Skeletal muscle tissue (tissue), 4 donors: Measurements from ENCODE around the gene GDI1. TPM values are rescaled to one million over a fixed set of nuclear protein-coding genes. Genes with fewer than 3 reads are reported as not detected.
A peak's percentile ranks its signal among the peaks of the same experiment; 100 is the strongest.

Experiments used
- H3K27ac ChIP-seq: one replicate; pipeline ENCODE4 v1.7.0; 2013; ENCODE audit warnings: mild to moderate bottlenecking, low read depth, low read length, inconsistent platforms
- H3K27me3 ChIP-seq, 3 donors: one replicate each; pipeline ENCODE4 v1.7.0; 2013; ENCODE audit warnings: low read length in 3 of 3; ENCODE audit not compliant: control insufficient read depth in 3 of 3, insufficient read depth in 3 of 3
- H3K36me3 ChIP-seq, 3 donors: one replicate each; pipeline ENCODE4 v1.7.0; 2013; ENCODE audit warnings: low read length in 3 of 3; ENCODE audit not compliant: control insufficient read depth in 3 of 3, insufficient read depth in 3 of 3
- H3K4me1 ChIP-seq, 3 donors: one replicate each; pipeline ENCODE4 v1.7.0; 2013; ENCODE audit warnings: low read length in 3 of 3, mild to moderate bottlenecking in 3 of 3; ENCODE audit not compliant: control insufficient read depth in 3 of 3, insufficient read depth in 3 of 3
- H3K4me3 ChIP-seq, 3 donors: one replicate each; pipeline ENCODE4 v1.7.0; 2013; ENCODE audit warnings: low read length in 3 of 3
- H3K9ac ChIP-seq, 3 donors: one replicate each; pipeline ENCODE4 v1.7.0; 2013; ENCODE audit warnings: low read length in 3 of 3, mild to moderate bottlenecking in 3 of 3, moderate library complexity in 2 of 3, low read depth in 1 of 3
- H3K9me3 ChIP-seq, 3 donors: one replicate each; pipeline ENCODE4 v1.7.0; 2013; ENCODE audit warnings: low read length in 3 of 3; ENCODE audit not compliant: control insufficient read depth in 3 of 3
- total RNA-seq: library from RNA; depleted of rRNA; stranded (reverse); fragments of >200 nt; gene quantifications from one replicate; pipeline ENCODE4 v1.2.3, GENCODE V29; 2014
- donor health status: Osteomylitis.

Gene GDI1
- total RNA-seq, 1 donor from 2014 or later, result 35.5 TPM

- H3K27ac ChIP-seq, result peak overlapping the region; percentile 80
- peaks cover 32 to 40% (median 34%) of the 10 kb centered on the region in 3 donors for H3K36me3 ChIP-seq
- H3K9me3 ChIP-seq, result no peaks in the 10 kb centered on the region
- H3K4me1 ChIP-seq, result peaks cover 16 to 24% (median 16%) of the 10 kb centered on the region in 3 donors
- H3K9ac ChIP-seq, result peak overlapping the region; percentile 60 to 84 (median 74)
- H3K27me3 ChIP-seq, result no peaks in the 10 kb centered on the region
- H3K4me3 ChIP-seq, result peak overlapping the region; percentile 49 to 72 (median 61)
These were observed 7.8 kb downstream of the GDI1 start for GRCh38 chrX:154444755-154445246.

DNA sequence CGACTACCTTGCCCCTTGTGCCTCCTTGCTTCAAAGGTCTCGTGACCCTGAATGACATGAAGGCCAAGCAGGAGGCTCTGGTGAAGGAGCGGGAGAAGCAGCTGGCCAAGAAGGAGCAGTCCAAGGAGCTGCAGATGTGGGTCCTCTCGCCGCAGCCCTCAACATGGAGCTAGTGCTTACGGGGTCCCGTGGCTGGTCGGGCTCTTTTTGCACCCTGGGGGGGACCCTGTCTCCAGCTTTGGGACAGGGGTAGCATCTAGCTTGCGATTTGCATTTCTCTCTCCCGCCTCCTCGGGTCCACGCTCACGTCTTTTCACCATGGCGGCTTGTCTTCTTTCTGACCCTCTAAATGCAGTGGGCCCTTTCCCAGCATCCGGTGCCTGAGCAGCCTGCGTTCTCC is 8.8 kb downstream of the GDI1 start:
- Histone ChIP-seq H3K4me3 (no peak overlapping the region), H3K27me3 (no peaks in the 10 kb centered on the region), H3K9me3 (no peaks in the 10 kb centered on the region), H3K36me3 (peaks cover 30 to 48% (median 39%) of the 10 kb centered on the region in 3 donors), H3K4me1 (peaks cover 16 to 24% (median 16%) of the 10 kb centered on the region in 3 donors), H3K9ac (no peak overlapping the region), H3K27ac (no peak overlapping the region)

DNA sequence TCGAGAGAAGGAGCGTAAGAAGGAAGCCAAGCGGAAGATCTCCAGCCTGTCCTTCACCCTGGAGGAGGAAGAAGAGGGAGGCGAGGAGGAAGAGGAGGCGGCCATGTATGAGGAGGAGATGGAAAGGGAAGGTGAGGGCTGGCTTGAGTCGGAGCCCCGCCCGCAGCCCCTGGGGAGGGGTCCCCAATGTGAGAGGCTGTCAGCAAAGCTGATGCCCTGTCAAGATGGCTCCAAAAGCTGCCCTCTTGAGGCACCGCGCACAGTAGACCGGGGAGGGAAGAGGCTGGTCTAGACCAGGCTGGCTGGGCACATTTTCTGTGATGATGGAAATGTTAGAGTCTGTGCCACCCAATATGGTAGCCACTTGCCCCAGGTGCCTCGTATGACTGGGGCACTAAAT is 9.5 kb downstream of the GDI1 start:
- H3K9ac ChIP-seq, result peak overlapping the region in 1 of 3 donors; percentile 3
- H3K4me1 ChIP-seq, result peaks cover 16 to 24% (median 16%) of the 10 kb centered on the region in 3 donors
- no peaks in the 10 kb centered on the region for H3K27me3 ChIP-seq
- no peak overlapping the region for H3K27ac ChIP-seq
- H3K4me3 ChIP-seq, result no peak overlapping the region
- H3K36me3 ChIP-seq, result peaks cover 30 to 47% (median 35%) of the 10 kb centered on the region in 3 donors
- no peaks in the 10 kb centered on the region for H3K9me3 ChIP-seq

- H3K36me3 ChIP-seq, result peaks cover 22 to 44% (median 30%) of the 10 kb centered on the region in 3 donors
- no peaks in the 10 kb centered on the region for H3K9me3 ChIP-seq
- no peaks in the 10 kb centered on the region for H3K27me3 ChIP-seq
- H3K9ac ChIP-seq, result no peak overlapping the region
- H3K4me1 ChIP-seq, result peaks cover 13 to 19% (median 15%) of the 10 kb centered on the region in 3 donors
- H3K27ac ChIP-seq, result no peak overlapping the region
- no peak overlapping the region for H3K4me3 ChIP-seq
These were observed 11.5 kb downstream of the GDI1 start for GRCh38 chrX:154448484-154448883.

- Histone ChIP-seq H3K27me3 (no peaks in the 10 kb centered on the region), H3K9ac (no peak overlapping the region), H3K27ac (no peak overlapping the region), H3K4me3 (no peak overlapping the region), H3K9me3 (no peaks in the 10 kb centered on the region), H3K36me3 (peaks cover 22 to 44% (median 30%) of the 10 kb centered on the region in 3 donors), H3K4me1 (peaks cover 9 to 14% (median 12%) of the 10 kb centered on the region in 3 donors)
These were observed 12.7 kb downstream of the GDI1 start for GRCh38 chrX:154449618-154450017.

- Histone ChIP-seq H3K9ac (no peak overlapping the region), H3K36me3 (peaks cover 22 to 44% (median 30%) of the 10 kb centered on the region in 3 donors), H3K9me3 (no peaks in the 10 kb centered on the region), H3K27ac (no peak overlapping the region), H3K4me1 (peaks cover 2 to 7% (median 5%) of the 10 kb centered on the region in 3 donors), H3K4me3 (no peak overlapping the region), H3K27me3 (no peaks in the 10 kb centered on the region)
These were observed 13.4 kb downstream of the GDI1 start for GRCh38 chrX:154450312-154450711.

GRCh38 chrX:154452823-154453222 is 15.9 kb downstream of the GDI1 start:
- H3K27me3 ChIP-seq, result no peaks in the 10 kb centered on the region
- H3K4me1 ChIP-seq, result no peaks in the 10 kb centered on the region
- H3K9me3 ChIP-seq, result no peaks in the 10 kb centered on the region
- no peak overlapping the region for H3K9ac ChIP-seq
- H3K27ac ChIP-seq, result no peak overlapping the region
- peaks cover 14 to 29% (median 23%) of the 10 kb centered on the region in 3 donors for H3K36me3 ChIP-seq
- H3K4me3 ChIP-seq, result no peak overlapping the region

DNA sequence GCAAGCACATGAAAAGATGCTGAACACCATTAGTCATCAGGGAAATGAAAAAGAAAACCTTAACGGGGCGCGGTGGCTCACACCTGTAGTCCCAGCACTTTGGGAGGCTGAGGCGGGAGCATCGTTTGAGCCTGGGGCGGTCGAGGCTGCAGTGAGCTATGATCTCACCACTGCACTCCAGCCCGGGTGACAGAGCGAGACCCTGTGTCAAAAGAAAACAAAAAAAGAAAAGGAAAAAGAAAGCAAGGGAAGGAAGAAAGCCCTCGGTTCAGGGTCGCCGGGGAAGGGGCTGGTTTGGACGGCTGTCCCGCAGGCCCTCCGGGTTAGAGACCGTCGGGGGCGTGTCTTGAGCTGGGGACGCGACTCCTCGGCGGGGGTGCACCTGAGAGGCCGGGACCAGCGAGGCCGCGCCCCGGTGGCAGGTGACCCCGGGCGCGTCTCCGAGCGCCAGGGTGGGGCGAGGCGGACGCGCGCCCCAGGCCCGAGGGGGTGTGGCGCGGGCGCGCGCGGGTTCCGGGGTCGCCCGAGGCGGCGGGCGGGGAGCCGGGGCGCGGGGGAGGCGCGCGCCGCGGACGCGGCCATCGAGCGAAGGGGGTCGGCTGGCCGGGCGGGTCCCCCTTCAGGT is 20.6 kb downstream of the GDI1 start:
- Histone ChIP-seq H3K4me3 (peak overlapping the region; percentile 38 to 56 (median 43)), H3K27me3 (no peaks in the 10 kb centered on the region), H3K27ac (no peak overlapping the region), H3K4me1 (peaks cover 0 to 8% (median 2%) of the 10 kb centered on the region in 3 donors), H3K36me3 (peaks cover 0 to 3% (median 1%) of the 10 kb centered on the region in 3 donors), H3K9me3 (no peaks in the 10 kb centered on the region), H3K9ac (peak overlapping the region in 1 of 3 donors; percentile 62)

GRCh38 chrX:154458116-154458953 is 21.4 kb downstream of the GDI1 start, which contains the start of gene PLXNA3:
Gene PLXNA3, plus strand, starts transcription at chrX:154458281. Its CDS starts 1,903 bp downstream, at chrX:154460184.
- Histone ChIP-seq H3K4me3 (peak within 1 kb of the TSS; percentile 48 to 67 (median 65)), H3K36me3 (no peaks in the 10 kb centered on the region), H3K4me1 (peaks cover 0 to 8% (median 2%) of the 10 kb centered on the region in 3 donors), H3K9ac (peak within 1 kb of the TSS in 2 of 3 donors; percentile 38 to 68), H3K9me3 (no peaks in the 10 kb centered on the region), H3K27me3 (no peaks in the 10 kb centered on the region), H3K27ac (no peak within 1 kb of the TSS)
